ENCODE results near the gene TSEN54.

GRCh38 chr17:75494326-75494877 lies 21.9 kb upstream of the TSEN54 start:
- TF ChIP-seq CTCF (IDR thresholded peaks at IDR 0.05; ENCODE audit: low read depth, low read length, missing input control) (no peak), REST (IDR thresholded peaks at IDR 0.05) (no peak), ATF3 (IDR thresholded peaks at IDR 0.05) (no peak), ZBTB33 (IDR thresholded peaks at IDR 0.05) (no peak), GABPA (IDR thresholded peaks at IDR 0.05 in 1 of 2, conservative IDR thresholded peaks at IDR 0.05 in 1 of 2) (no peak), MAX (IDR thresholded peaks at IDR 0.05) (no peak), FOXA1 (IDR thresholded peaks at IDR 0.05) (no peak), RXRA (IDR thresholded peaks at IDR 0.05) (no peak), TAF1 (conservative IDR thresholded peaks at IDR 0.05) (no peak), RAD21 (IDR thresholded peaks at IDR 0.05) (no peak)
